HepG2 (cell line): ENCODE results near the gene ATP5F1E. TPM values are rescaled to one million over a fixed set of nuclear protein-coding genes. Genes with fewer than 3 reads are reported as not detected.

Experiments
- BORCS8-MEF2B ChIP-seq: sonication (generic); formaldehyde crosslinking; IDR thresholded peaks from 2 replicates; pipeline ENCODE4 v1.8.0; 2022; ENCODE audit warnings: mild to moderate bottlenecking, missing genetic modification reagents
- DMTF1 ChIP-seq: sonication (generic); formaldehyde crosslinking; IDR thresholded peaks from 2 replicates; pipeline ENCODE4 v1.4.0; 2020; ENCODE audit warnings: mild to moderate bottlenecking, missing genetic modification reagents
- DR1 ChIP-seq: sonication (generic); formaldehyde crosslinking; IDR thresholded peaks from 2 replicates; pipeline ENCODE4 v1.8.0; 2021; ENCODE audit warnings: mild to moderate bottlenecking, missing genetic modification reagents, inconsistent platforms
- ETV5 ChIP-seq: IDR thresholded peaks from 2 replicates; pipeline ENCODE4 v1.6.1; 2018; ENCODE audit warnings: missing biosample characterization, missing genetic modification reagents, inconsistent platforms, borderline replicate concordance
- GPBP1L1 ChIP-seq: sonication (generic); formaldehyde crosslinking; IDR thresholded peaks from 2 replicates; pipeline ENCODE4 v1.5.0; 2020; ENCODE audit warnings: mild to moderate bottlenecking, missing genetic modification reagents
- HNRNPL ChIP-seq: fragments of 200-400 bp; formaldehyde crosslinking; IDR thresholded peaks from 2 replicates; pipeline ENCODE4 v1.6.1; 2017; ENCODE audit warnings: mild to moderate bottlenecking, low read depth, low read length
- KAT7 ChIP-seq: IDR thresholded peaks from 2 replicates; pipeline ENCODE4 v1.6.1; 2018; ENCODE audit warnings: borderline replicate concordance, missing compliant biosample characterization
- KMT2A ChIP-seq: sonication (generic); formaldehyde crosslinking; IDR thresholded peaks from 2 replicates; pipeline ENCODE4 v1.4.0; 2020; ENCODE audit warnings: missing genetic modification reagents
- LCORL ChIP-seq, 2 experiments: fragments of 450-650 bp in 1 of 2; sonication (generic) in 1 of 2; formaldehyde crosslinking in 1 of 2; IDR thresholded peaks; 2 replicates each; pipeline versions ENCODE4 v1.5.0 to v1.6.1; 2017 to 2020; ENCODE audit warnings: antibody characterized with exemption in 1 of 2, missing genetic modification reagents in 1 of 2
- MTF2 ChIP-seq: sonication (generic); formaldehyde crosslinking; IDR thresholded peaks from 2 replicates; pipeline ENCODE4 v1.5.0; 2020; ENCODE audit warnings: missing genetic modification reagents, borderline replicate concordance
- MXD1 ChIP-seq: sonication (generic); formaldehyde crosslinking; IDR thresholded peaks from 2 replicates; pipeline ENCODE4 v1.4.0; 2020; ENCODE audit warnings: mild to moderate bottlenecking, missing genetic modification reagents
- POLR2AphosphoS2 ChIP-seq: IDR thresholded peaks from 2 replicates; pipeline ENCODE4 v1.6.1; 2011; ENCODE audit warnings: low read depth, low read length, improper control_type of control experiment
- PRMT3 ChIP-seq: sonication (generic); formaldehyde crosslinking; IDR thresholded peaks from 2 replicates; pipeline ENCODE4 v1.8.1; 2022; ENCODE audit warnings: low read depth, mild to moderate bottlenecking, moderate library complexity, missing genetic modification reagents, borderline replicate concordance
- RBFOX2 ChIP-seq: fragments of 200-400 bp; formaldehyde crosslinking; IDR thresholded peaks from 2 replicates; pipeline ENCODE4 v1.6.1; 2017; ENCODE audit warnings: low read depth, mild to moderate bottlenecking, low read length
- SKI ChIP-seq: fragments of 450-650 bp; IDR thresholded peaks from one replicate; pipeline ENCODE4 v1.6.1; 2018; ENCODE audit warnings: mild to moderate bottlenecking; ENCODE audit not compliant: partially characterized antibody
- TBX2 ChIP-seq: sonication (generic); formaldehyde crosslinking; IDR thresholded peaks from 2 replicates; pipeline ENCODE4 v1.5.0; 2020; ENCODE audit warnings: missing genetic modification reagents, mild to moderate bottlenecking, borderline replicate concordance
- ZBTB46 ChIP-seq: sonication (generic); formaldehyde crosslinking; IDR thresholded peaks from 2 replicates; pipeline ENCODE4 v1.4.0; 2020; ENCODE audit warnings: mild to moderate bottlenecking, missing genetic modification reagents, borderline replicate concordance
- ZNF20 ChIP-seq: sonication (generic); formaldehyde crosslinking; IDR thresholded peaks from 2 replicates; pipeline ENCODE4 v1.4.0; 2020; ENCODE audit warnings: mild to moderate bottlenecking, moderate library complexity, missing genetic modification reagents
- ZNF256 ChIP-seq: sonication (generic); formaldehyde crosslinking; conservative IDR thresholded peaks from 2 replicates; pipeline ENCODE4 v1.4.0; 2020; ENCODE audit warnings: missing genetic modification reagents
- ZNF263 ChIP-seq: sonication (generic); formaldehyde crosslinking; IDR thresholded peaks from 2 replicates; pipeline ENCODE4 v1.4.0; 2020; ENCODE audit warnings: missing genetic modification reagents
- ZNF572 ChIP-seq: sonication (generic); formaldehyde crosslinking; IDR thresholded peaks from 2 replicates; pipeline ENCODE4 v1.5.1; 2020; ENCODE audit warnings: mild to moderate bottlenecking, missing genetic modification reagents
- ZNF605 ChIP-seq: sonication (generic); formaldehyde crosslinking; IDR thresholded peaks from 2 replicates; pipeline ENCODE4 v1.8.0; 2022; ENCODE audit warnings: mild to moderate bottlenecking, missing genetic modification reagents
- ZNF749 ChIP-seq: sonication (generic); formaldehyde crosslinking; IDR thresholded peaks from 2 replicates; pipeline ENCODE4 v1.8.0; 2022; ENCODE audit warnings: mild to moderate bottlenecking, missing genetic modification reagents, moderate library complexity, borderline replicate concordance
- ZNF839 ChIP-seq: sonication (generic); formaldehyde crosslinking; IDR thresholded peaks from 2 replicates; pipeline ENCODE4 v1.4.0; 2020; ENCODE audit warnings: missing genetic modification reagents, mild to moderate bottlenecking, borderline replicate concordance
- ZSCAN31 ChIP-seq: sonication (generic); formaldehyde crosslinking; IDR thresholded peaks from 2 replicates; pipeline ENCODE4 v1.5.0; 2020; ENCODE audit warnings: low read depth, mild to moderate bottlenecking, missing genetic modification reagents
- polyA plus RNA-seq, 8 experiments: library from polyadenylated mRNA; depleted of rRNA in 3 of 8; stranded (reverse) in 7 of 8; unstranded in 1 of 8; fragments of >200 nt; fragmentation: Illumina TruSeq in 4 of 8; extraction: Trizol in 4 of 8; gene quantifications; 2 replicates each; pipeline versions ENCODE4 v1.2.1 to v1.2.3, GENCODE V29; 2011 to 2016; ENCODE audit warnings: low read depth in 4 of 8, missing spikeins in 1 of 8, mixed read lengths in 1 of 8; ENCODE audit not compliant: insufficient read depth in 1 of 8
- total RNA-seq, 5 experiments: library from RNA; depleted of rRNA; stranded (reverse); fragments of >200 nt; fragmentation: Illumina TruSeq; extraction: Trizol; gene quantifications; 2 replicates each; pipeline ENCODE4 v1.2.3, GENCODE V29; 2016; ENCODE audit warnings: low read depth in 1 of 5

ATP5F1E gene
- total and polyA plus RNA-seq, 2 of the 13 experiments (the other 11 are each of a cell fraction or from before 2014, with no cell fraction given): 121 to 134 TPM

- no peak for TF ChIP-seq ZBTB46 (CRISPR knock-in tag)
- TF ChIP-seq ZNF605 (CRISPR knock-in tag): no peak
- TF ChIP-seq MXD1: 0 out of 2 replicates have a peak, but pooled peaks have one; percentile 24
- TF ChIP-seq ZNF263 (CRISPR knock-in tag): no peak
- no peak for TF ChIP-seq LCORL (IDR thresholded peaks at IDR 0.05)
- TF ChIP-seq LCORL (CRISPR knock-in tag; IDR thresholded peaks at IDR 0.05): peak; percentile 28; the same call in 1 of the 2 replicates
- no peak for TF ChIP-seq ZNF256
- no peak for TF ChIP-seq SKI
- no peak for TF ChIP-seq ZNF20 (CRISPR knock-in tag)
- TF ChIP-seq KAT7 (CRISPR knock-in tag): no peak
- no peak for TF ChIP-seq RBFOX2
- no peak for TF ChIP-seq MTF2 (CRISPR knock-in tag)
- TF ChIP-seq ZNF572 (CRISPR knock-in tag): 0 out of 2 replicates have a peak, but pooled peaks have one; percentile 65
- TF ChIP-seq GPBP1L1: no peak
- TF ChIP-seq HNRNPL: 0 out of 2 replicates have a peak, but pooled peaks have one; percentile 25
- TF ChIP-seq KMT2A: no peak
- TF ChIP-seq DR1 (CRISPR knock-in tag): no peak
- no peak for TF ChIP-seq ZNF839 (CRISPR knock-in tag)
- TF ChIP-seq TBX2 (CRISPR knock-in tag): no peak
- TF ChIP-seq PRMT3 (CRISPR knock-in tag): no peak
- 0 out of 2 replicates have a peak, but pooled peaks have one; percentile 38 for TF ChIP-seq ZSCAN31 (CRISPR knock-in tag)
- no peak for TF ChIP-seq POLR2AphosphoS2
- TF ChIP-seq BORCS8-MEF2B (CRISPR knock-in tag): no peak
- TF ChIP-seq ZNF749: no peak
- TF ChIP-seq ETV5 (CRISPR knock-in tag): 0 out of 2 replicates have a peak, but pooled peaks have one; percentile 18
- TF ChIP-seq DMTF1 (CRISPR knock-in tag): no peak
Measured at GRCh38 chr20:59001449-59002171, 30.5 kb downstream of the ATP5F1E start (continued).
